Stimulated activated CD4-positive, alpha-beta T cell treated with anti-CD3 and anti-CD28 coated beads, Interleukin-2, amount 100 ng/mL, for 24 hours (primary cell): ENCODE data around the gene CCDC47.
A peak's percentile ranks its signal among the peaks of the same experiment; 100 is the strongest.
"Not testable (repeated sequence)": the region's sequence is repeated elsewhere in the genome, so short reads cannot be mapped to it uniquely, and the experiment has no call there.

ENCODE experiments used
- DNase-seq, 2 donors: peaks; one replicate each; pipeline ENCODE4 v3.0.0-alpha.2; 2020

The CCDC47 gene, protein sequence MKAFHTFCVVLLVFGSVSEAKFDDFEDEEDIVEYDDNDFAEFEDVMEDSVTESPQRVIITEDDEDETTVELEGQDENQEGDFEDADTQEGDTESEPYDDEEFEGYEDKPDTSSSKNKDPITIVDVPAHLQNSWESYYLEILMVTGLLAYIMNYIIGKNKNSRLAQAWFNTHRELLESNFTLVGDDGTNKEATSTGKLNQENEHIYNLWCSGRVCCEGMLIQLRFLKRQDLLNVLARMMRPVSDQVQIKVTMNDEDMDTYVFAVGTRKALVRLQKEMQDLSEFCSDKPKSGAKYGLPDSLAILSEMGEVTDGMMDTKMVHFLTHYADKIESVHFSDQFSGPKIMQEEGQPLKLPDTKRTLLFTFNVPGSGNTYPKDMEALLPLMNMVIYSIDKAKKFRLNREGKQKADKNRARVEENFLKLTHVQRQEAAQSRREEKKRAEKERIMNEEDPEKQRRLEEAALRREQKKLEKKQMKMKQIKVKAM

DNA sequence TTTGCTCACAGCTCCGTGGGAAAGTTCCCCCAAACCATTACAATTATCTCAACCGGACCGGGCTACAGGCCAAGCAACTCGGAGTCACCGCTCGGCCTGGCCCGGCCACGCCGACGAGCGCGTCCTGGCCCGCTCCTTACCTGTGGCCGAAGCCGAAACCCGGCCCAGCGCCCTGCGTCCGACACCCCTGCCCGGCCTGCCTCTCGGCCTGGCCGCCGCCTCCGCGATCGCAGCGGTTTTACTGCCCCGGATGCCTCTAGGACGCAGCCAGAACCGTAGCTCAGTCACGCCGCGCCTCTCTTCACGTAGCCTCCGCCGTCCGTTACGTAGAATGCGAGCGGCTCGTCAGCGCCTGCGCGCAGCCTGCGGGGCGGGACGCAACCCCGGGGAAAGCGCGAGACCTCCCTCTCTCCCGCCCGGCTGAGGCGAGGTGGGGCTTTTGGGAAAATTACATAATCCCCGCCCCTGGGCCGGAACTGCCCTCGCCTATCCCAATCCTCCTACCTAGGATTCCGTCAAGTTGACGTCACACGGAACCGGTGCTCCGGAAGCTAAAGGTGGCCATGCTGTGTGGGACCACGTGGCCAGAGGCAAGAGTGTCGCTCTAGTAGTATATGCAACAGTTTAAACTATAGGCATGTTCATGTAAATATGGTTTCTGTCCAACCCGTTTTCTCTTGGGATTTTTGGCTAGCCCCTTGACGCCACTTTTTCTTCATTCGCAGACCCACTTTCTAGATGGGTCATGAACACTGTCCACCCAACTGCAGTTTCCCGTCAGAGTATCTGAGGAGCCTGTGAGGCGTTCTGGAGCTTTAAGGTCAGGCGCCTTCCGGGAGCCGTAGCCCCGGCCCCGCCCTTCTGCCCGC is at the start of gene CCDC47:
CCDC47 (minus strand) TSS at position 326 of the 869 bp plus-strand sequence. CDS start 7,422 bp downstream, outside the sequence.
- peak; percentile 96 to 98 for DNase-seq

- no peak for DNase-seq
Measured at GRCh38 chr17:63822537-63822936, 49.1 kb upstream of the CCDC47 start.

GRCh38 chr17:63821804-63822203 is 48.4 kb upstream of the CCDC47 start:
- no peak for DNase-seq

- DNase-seq: no peak
Measured at GRCh38 chr17:63820963-63821561, 47.7 kb upstream of the CCDC47 start.

DNA sequence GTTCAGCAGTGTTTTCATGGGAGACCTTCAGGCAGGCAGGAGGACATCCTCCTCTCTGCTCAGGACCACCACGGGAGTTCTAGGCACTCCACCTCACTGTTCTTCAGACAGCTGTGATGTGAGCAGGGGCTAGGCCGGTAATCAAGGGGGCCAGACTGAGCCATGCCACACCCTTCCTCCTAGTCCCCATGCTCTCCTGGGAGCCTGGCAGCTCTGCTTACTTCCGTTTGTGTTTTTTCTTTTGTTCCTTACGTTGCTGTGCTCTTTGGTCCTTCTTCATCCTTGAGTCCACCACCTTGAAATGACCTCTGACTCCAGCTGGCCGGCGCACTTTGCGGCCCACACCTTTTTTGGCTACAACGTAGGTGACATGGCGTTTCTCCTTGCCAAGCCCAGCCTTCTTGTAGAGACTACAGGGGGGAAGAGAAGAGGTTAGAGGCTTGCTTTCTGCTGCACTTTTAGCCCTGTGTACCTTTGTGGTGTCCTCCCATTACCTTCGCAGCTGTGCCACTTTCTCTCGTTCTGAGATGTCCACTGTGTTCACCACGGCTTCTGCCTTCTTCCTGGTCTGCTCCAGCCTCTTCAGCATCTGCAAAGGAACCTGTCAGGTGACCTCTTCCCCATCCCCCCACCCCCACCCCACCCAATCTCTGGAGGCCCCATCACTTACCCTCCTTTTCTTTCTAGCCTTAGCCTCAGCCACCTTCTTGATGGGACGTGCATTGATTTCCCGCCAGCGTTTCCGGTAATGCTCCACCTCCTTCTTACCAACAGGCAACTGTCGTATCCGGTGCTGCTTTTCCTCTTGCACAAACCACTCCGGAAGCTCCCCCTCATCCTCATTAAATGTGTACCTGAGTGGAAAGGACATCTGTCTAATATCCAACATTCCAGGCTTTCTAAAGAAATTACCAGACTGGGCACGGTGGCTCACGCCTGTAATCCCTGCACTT is 46.5 kb upstream of the CCDC47 start:
- DNase-seq: no peak

DNA sequence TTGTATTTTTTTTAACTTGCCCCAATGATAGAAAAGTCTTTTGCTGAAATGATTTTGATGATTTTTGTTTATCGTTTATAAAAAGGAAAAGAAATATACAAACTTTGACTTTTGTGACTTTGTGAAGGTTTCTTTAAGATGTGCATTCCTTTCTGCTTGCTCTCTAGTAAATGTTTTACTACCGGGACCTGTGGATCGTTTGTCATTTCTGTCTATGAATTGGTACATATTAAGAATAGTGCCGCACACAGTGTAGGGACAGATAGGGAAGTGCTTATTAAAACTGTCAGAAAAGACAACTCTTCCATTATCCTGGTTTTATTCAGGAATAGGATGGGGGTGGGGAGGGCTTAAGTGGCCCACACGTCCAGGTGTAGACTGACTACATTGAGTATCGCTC is 45.7 kb upstream of the CCDC47 start:
- DNase-seq: no peak

DNA sequence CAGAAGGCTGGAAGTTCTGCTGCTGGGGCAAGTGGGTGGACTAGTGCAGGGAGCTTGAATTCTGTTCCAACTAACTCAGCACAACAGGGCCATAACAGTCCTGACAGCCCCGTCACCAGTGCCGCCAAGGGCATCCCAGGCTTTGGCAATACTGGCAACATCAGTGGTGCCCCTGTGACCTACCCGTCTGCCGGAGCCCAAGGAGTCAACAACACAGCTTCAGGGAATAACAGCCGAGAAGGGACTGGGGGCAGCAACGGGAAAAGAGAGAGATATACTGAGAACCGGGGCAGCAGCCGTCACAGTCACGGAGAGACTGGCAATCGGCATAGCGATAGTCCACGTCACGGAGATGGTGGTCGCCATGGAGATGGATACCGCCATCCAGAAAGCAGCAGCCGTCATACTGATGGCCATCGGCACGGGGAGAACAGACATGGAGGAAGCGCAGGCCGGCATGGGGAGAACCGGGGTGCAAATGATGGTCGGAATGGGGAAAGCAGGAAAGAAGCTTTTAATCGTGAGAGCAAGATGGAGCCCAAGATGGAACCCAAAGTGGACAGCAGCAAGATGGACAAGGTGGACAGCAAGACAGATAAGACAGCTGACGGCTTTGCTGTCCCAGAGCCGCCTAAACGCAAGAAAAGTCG is 44.5 kb upstream of the CCDC47 start:
- DNase-seq: no peak

- no peak for DNase-seq
Measured at GRCh38 chr17:63816669-63817068, 43.3 kb upstream of the CCDC47 start.

- no peak for DNase-seq
Measured at GRCh38 chr17:63816123-63816522, 42.7 kb upstream of the CCDC47 start.

DNA sequence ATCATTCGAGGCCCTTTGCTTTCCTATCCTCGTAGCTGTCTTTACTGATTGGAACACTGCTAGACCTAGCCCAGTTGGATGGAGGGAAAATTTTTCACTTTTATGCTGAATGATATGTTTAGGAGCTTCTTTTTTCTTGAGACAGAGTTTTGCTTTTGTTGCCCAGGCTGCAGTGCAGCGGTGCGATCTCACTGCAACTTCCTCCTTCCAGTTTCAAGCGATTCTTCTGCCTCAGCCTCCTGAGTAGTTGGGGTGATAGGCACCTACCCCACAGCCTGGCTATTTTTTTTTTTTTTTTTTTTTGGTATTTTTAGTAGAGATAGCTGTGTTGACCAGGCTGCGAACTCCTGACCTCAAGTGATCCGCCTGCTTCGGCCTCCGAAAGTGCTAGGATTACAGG is 36.6 kb upstream of the CCDC47 start:
- DNase-seq: no peak

GRCh38 chr17:63805591-63805990 is 32.2 kb upstream of the CCDC47 start:
- no peak for DNase-seq

- DNase-seq: no peak
Measured at GRCh38 chr17:63804328-63804727, 30.9 kb upstream of the CCDC47 start.

DNA sequence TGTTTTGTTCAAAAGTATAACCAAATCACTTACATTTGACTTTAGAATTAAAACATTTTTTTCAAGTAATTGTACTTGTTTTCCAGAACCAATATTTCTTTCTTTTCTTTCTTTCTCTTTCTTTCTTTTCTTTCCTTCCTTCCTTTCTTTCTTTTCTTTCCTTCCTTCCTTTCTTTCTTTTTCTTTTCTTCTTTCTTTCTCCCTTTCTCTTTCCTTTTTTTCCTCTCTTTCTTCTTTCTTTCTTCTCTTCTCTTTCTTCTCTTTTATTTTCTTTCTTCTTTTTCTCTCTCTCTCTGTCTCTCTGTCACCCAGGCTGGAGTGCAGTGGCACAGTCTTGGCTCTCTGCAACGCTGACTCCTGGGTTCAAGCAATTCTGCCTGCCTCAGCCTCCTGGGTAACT is 27.4 kb upstream of the CCDC47 start:
- DNase-seq: no peak

- no peak for DNase-seq
Measured at GRCh38 chr17:63798572-63799106, 25.2 kb upstream of the CCDC47 start.

GRCh38 chr17:63796375-63796774 is 23.0 kb upstream of the CCDC47 start:
- not testable (repeated sequence) for DNase-seq

- no peak for DNase-seq
Measured at GRCh38 chr17:63792055-63792729, 18.8 kb upstream of the CCDC47 start.

- DNase-seq: no peak
Measured at GRCh38 chr17:63790057-63790456, 16.7 kb upstream of the CCDC47 start.

- DNase-seq: no peak
Measured at GRCh38 chr17:63786971-63787711, 13.7 kb upstream of the CCDC47 start.

- DNase-seq: no peak
Measured at GRCh38 chr17:63786117-63786516, 12.7 kb upstream of the CCDC47 start.

DNA sequence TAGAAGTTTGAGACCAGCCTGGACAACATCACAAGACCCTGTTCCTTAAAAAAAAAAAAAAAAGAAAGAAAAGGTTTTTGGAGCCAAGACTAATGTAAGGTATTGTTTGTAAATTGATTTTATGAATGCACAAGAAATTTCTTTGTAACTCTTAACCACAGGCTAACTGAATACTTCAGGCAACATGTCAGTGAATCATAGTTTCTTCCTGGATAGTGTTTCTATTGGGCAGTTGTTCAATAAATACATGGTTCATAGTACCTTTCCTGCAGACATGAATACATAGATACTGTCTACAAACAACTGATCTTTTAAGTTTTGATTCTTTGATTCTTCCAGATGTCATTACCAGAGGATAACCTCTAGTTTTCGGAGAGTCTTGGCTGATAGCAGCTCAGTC is 12.2 kb upstream of the CCDC47 start:
- DNase-seq: no peak
